ENCODE results near the gene LGI4. TPM values are rescaled to one million over a fixed set of nuclear protein-coding genes. Genes with fewer than 3 reads are reported as not detected.
A peak's percentile ranks its signal among the peaks of the same experiment; 100 is the strongest.

Gene LGI4
- total RNA-seq, 1 experiment from 2014 or later = 0.36 TPM

GRCh38 chr19:35085947-35086346 is 48.9 kb downstream of the LGI4 start:
- DNase-seq (ENCODE audit: low read depth) = no peak

GRCh38 chr19:35084509-35084762 is 50.4 kb downstream of the LGI4 start:
- DNase-seq (ENCODE audit: low read depth) = no peak

GRCh38 chr19:35083691-35084508 is 51.0 kb downstream of the LGI4 start:
- no peak for DNase-seq (ENCODE audit: low read depth)

- DNase-seq (ENCODE audit: low read depth) = peak; percentile 25
These were observed 53.7 kb downstream of the LGI4 start for GRCh38 chr19:35081201-35081600.

GRCh38 chr19:35080613-35081170 is 54.2 kb downstream of the LGI4 start:
- DNase-seq (ENCODE audit: low read depth) = no peak

GRCh38 chr19:35079826-35080225 is 55.0 kb downstream of the LGI4 start:
- no peak for DNase-seq (ENCODE audit: low read depth)

GRCh38 chr19:35077411-35078223 is 57.2 kb downstream of the LGI4 start:
- DNase-seq (ENCODE audit: low read depth) = no peak

- no peak for DNase-seq (ENCODE audit: low read depth)
These were observed 58.2 kb downstream of the LGI4 start for GRCh38 chr19:35076657-35077056.

- DNase-seq (ENCODE audit: low read depth) = no peak
These were observed 58.9 kb downstream of the LGI4 start for GRCh38 chr19:35076026-35076370.

- no peak for DNase-seq (ENCODE audit: low read depth)
These were observed 59.4 kb downstream of the LGI4 start for GRCh38 chr19:35075202-35076025.

Other genes starting within 250 kb of the LGI4 start
- 4.1 and 4.5 TPM in 2 replicates for gene ZNF30, start 208.2 kb downstream of the LGI4 start, total RNA-seq (2014; rRNA removed; shearing (Covaris generic))
- gene ZNF792, start 170.8 kb downstream of the LGI4 start, total RNA-seq (2014; rRNA removed; shearing (Covaris generic)) = 7.2 and 7.4 TPM in 2 replicates
- 18.0 and 21.9 TPM in 2 replicates for gene GRAMD1A, start 134.7 kb downstream of the LGI4 start, total RNA-seq (2014; rRNA removed; shearing (Covaris generic))
- gene SCN1B, start 104.6 kb downstream of the LGI4 start, total RNA-seq (2014; rRNA removed; shearing (Covaris generic)) = 4.9 and 8.4 TPM in 2 replicates
- gene HPN, start 93.3 kb downstream of the LGI4 start, total RNA-seq (2014; rRNA removed; shearing (Covaris generic)) = 0.10 TPM in 1 of 2 replicates, not detected in the other
- gene FXYD3, start 19.2 kb downstream of the LGI4 start, total RNA-seq (2014; rRNA removed; shearing (Covaris generic)) = 3.0 and 3.7 TPM in 2 replicates
- 0.98 TPM in 1 of 2 replicates, not detected in the other for gene FXYD1, start 3.8 kb upstream of the LGI4 start, total RNA-seq (2014; rRNA removed; shearing (Covaris generic))
- not detected in 2 replicates for gene FXYD7, start 8.2 kb upstream of the LGI4 start, total RNA-seq (2014; rRNA removed; shearing (Covaris generic))
- 258 and 338 TPM in 2 replicates for gene FXYD5, start 19.7 kb upstream of the LGI4 start, total RNA-seq (2014; rRNA removed; shearing (Covaris generic))
- gene FAM187B, start 93.7 kb upstream of the LGI4 start, total RNA-seq (2014; rRNA removed; shearing (Covaris generic)) = not detected in 2 replicates
- gene LSR, start 113.9 kb upstream of the LGI4 start, total RNA-seq (2014; rRNA removed; shearing (Covaris generic)) = 1.8 TPM in 2 replicates
- gene USF2, start 133.9 kb upstream of the LGI4 start, total RNA-seq (2014; rRNA removed; shearing (Covaris generic)) = 33.9 and 37.4 TPM in 2 replicates
- gene HAMP, start 147.5 kb upstream of the LGI4 start, total RNA-seq (2014; rRNA removed; shearing (Covaris generic)) = not detected in 2 replicates
- not detected in 2 replicates for gene MAG, start 157.1 kb upstream of the LGI4 start, total RNA-seq (2014; rRNA removed; shearing (Covaris generic))
- 0.20 and 0.24 TPM in 2 replicates for gene CD22, start 194.1 kb upstream of the LGI4 start, total RNA-seq (2014; rRNA removed; shearing (Covaris generic))
- gene FFAR1, start 212.8 kb upstream of the LGI4 start, total RNA-seq (2014; rRNA removed; shearing (Covaris generic)) = not detected in 2 replicates
- not detected in 2 replicates for gene FFAR3, start 223.4 kb upstream of the LGI4 start, total RNA-seq (2014; rRNA removed; shearing (Covaris generic))
- gene GPR42, start 236.0 kb upstream of the LGI4 start, total RNA-seq (2014; rRNA removed; shearing (Covaris generic)) = not detected in 2 replicates